HG03575 (cell line): ENCODE data around the gene MDGA2.
"Not testable (repeated sequence)": the region's sequence is repeated elsewhere in the genome, so short reads cannot be mapped to it uniquely, and the experiment has no call there.

Experiments used
- ATAC-seq: cut with Tn5 transposase; IDR thresholded peaks from one replicate; pipeline ENCODE4 v1.9.1; 2021; ENCODE audit not compliant: unreplicated experiment, insufficient number of reproducible peaks, low FRiP score; ENCODE audit errors: extremely low read depth

Gene MDGA2

GRCh38 chr14:47270715-47271114, 404.7 kb downstream of the MDGA2 start:
- no peak for ATAC-seq

- ATAC-seq, result no peak
These were observed 405.5 kb downstream of the MDGA2 start for GRCh38 chr14:47269756-47270492.

- no peak for ATAC-seq
These were observed 410.6 kb downstream of the MDGA2 start for GRCh38 chr14:47264842-47265241.

GRCh38 chr14:47262801-47263200, 412.6 kb downstream of the MDGA2 start:
- ATAC-seq, result no peak

GRCh38 chr14:47261350-47261749, 414.1 kb downstream of the MDGA2 start:
- no peak for ATAC-seq

GRCh38 chr14:47259796-47260195, 415.6 kb downstream of the MDGA2 start:
- no peak for ATAC-seq

- no peak for ATAC-seq
These were observed 418.4 kb downstream of the MDGA2 start for GRCh38 chr14:47257013-47257412.

GRCh38 chr14:47252802-47253201, 422.6 kb downstream of the MDGA2 start:
- ATAC-seq, result no peak

- ATAC-seq, result no peak
These were observed 429.0 kb downstream of the MDGA2 start for GRCh38 chr14:47246367-47246766.

- not testable (repeated sequence) for ATAC-seq
These were observed 432.8 kb downstream of the MDGA2 start for GRCh38 chr14:47242579-47242978.

- no peak for ATAC-seq
These were observed 434.5 kb downstream of the MDGA2 start for GRCh38 chr14:47240748-47241437.

GRCh38 chr14:47235619-47236018, 439.8 kb downstream of the MDGA2 start:
- ATAC-seq, result no peak

GRCh38 chr14:47226877-47227520, 448.4 kb downstream of the MDGA2 start:
- no peak for ATAC-seq

- ATAC-seq, result no peak
These were observed 451.7 kb downstream of the MDGA2 start for GRCh38 chr14:47223656-47224055.

GRCh38 chr14:47220096-47220495, 455.3 kb downstream of the MDGA2 start:
- ATAC-seq, result no peak

GRCh38 chr14:47211263-47211662, 464.1 kb downstream of the MDGA2 start:
- no peak for ATAC-seq

GRCh38 chr14:47210099-47210498, 465.3 kb downstream of the MDGA2 start:
- no peak for ATAC-seq

- no peak for ATAC-seq
These were observed 467.0 kb downstream of the MDGA2 start for GRCh38 chr14:47208434-47208833.

- no peak for ATAC-seq
These were observed 467.8 kb downstream of the MDGA2 start for GRCh38 chr14:47207617-47208016.

- no peak for ATAC-seq
These were observed 474.7 kb downstream of the MDGA2 start for GRCh38 chr14:47200740-47201139.
